Astrocyte (in vitro differentiated cells and primary cell): ENCODE data around the gene UBE2L3. TPM values are rescaled to one million over a fixed set of nuclear protein-coding genes. Genes with fewer than 3 reads are reported as not detected.

Source experiments
- DNase-seq: peaks from one replicate; pipeline ENCODE4 v3.0.0-alpha.2; 2010; ENCODE audit warnings: low read depth
- FAIRE-seq: peaks from 2 replicates; lab custom pipeline; 2011; peaks lifted over from hg19 to GRCh38; lab: Jason Lieb, UNC
- H2AFZ ChIP-seq: 2 replicates; pipeline ENCODE4 v1.6.0; 2012; ENCODE audit warnings: low read depth, low read length, inconsistent platforms
- H3K27ac ChIP-seq: 2 replicates; pipeline ENCODE4 v1.5.1; 2011; ENCODE audit warnings: low read depth, low read length, inconsistent platforms
- H3K27me3 ChIP-seq: 2 replicates; pipeline ENCODE4 v1.6.0; 2011; ENCODE audit warnings: low read length, inconsistent platforms; ENCODE audit not compliant: insufficient read depth
- H3K36me3 ChIP-seq: 2 replicates; pipeline ENCODE4 v1.5.1; 2011; ENCODE audit warnings: low read length, inconsistent platforms; ENCODE audit not compliant: insufficient read depth
- H3K4me1 ChIP-seq: 2 replicates; pipeline ENCODE4 v1.5.1; 2011; ENCODE audit warnings: low read length, inconsistent platforms; ENCODE audit not compliant: insufficient read depth
- H3K4me2 ChIP-seq: 2 replicates; pipeline ENCODE4 v1.6.0; 2012; ENCODE audit warnings: low read length, inconsistent platforms
- H3K4me3 ChIP-seq: 2 replicates; pipeline ENCODE4 v1.5.1; 2011; ENCODE audit warnings: low read depth, mild to moderate bottlenecking, low read length, inconsistent platforms; ENCODE audit not compliant: insufficient read depth
- H3K79me2 ChIP-seq: 2 replicates; pipeline ENCODE4 v1.6.0; 2012; ENCODE audit warnings: mild to moderate bottlenecking, low read length, inconsistent platforms; ENCODE audit not compliant: insufficient read depth
- H3K9ac ChIP-seq: 2 replicates; pipeline ENCODE4 v1.6.0; 2012; ENCODE audit warnings: mild to moderate bottlenecking, low read length, inconsistent platforms
- H3K9me3 ChIP-seq: 2 replicates; pipeline ENCODE4 v1.5.1; 2012; ENCODE audit warnings: low read depth, mild to moderate bottlenecking, low read length, inconsistent platforms; ENCODE audit not compliant: insufficient read depth
- H4K20me1 ChIP-seq: 2 replicates; pipeline ENCODE4 v1.6.0; 2012; ENCODE audit warnings: low read length, inconsistent platforms; ENCODE audit not compliant: insufficient read depth
- H3K27ac Mint-ChIP-seq: one replicate; pipeline ENCODE4 v1.8.0; 2021; ENCODE audit warnings: mild to moderate bottlenecking, mixed read lengths; ENCODE audit not compliant: unreplicated experiment
- H3K27me3 Mint-ChIP-seq: one replicate; pipeline ENCODE4 v1.8.0; 2021; ENCODE audit warnings: low read depth, mixed read lengths; ENCODE audit not compliant: unreplicated experiment
- H3K36me3 Mint-ChIP-seq: one replicate; pipeline ENCODE4 v1.8.0; 2021; ENCODE audit warnings: low read depth, mixed read lengths; ENCODE audit not compliant: unreplicated experiment
- H3K4me1 Mint-ChIP-seq: one replicate; pipeline ENCODE4 v1.8.0; 2021; ENCODE audit warnings: low read depth, mixed read lengths; ENCODE audit not compliant: unreplicated experiment
- H3K4me3 Mint-ChIP-seq: one replicate; pipeline ENCODE4 v1.8.0; 2021; ENCODE audit warnings: mild to moderate bottlenecking, moderate library complexity, mixed read lengths; ENCODE audit not compliant: unreplicated experiment
- H3K9me3 Mint-ChIP-seq: one replicate; pipeline ENCODE4 v1.8.0; 2021; ENCODE audit warnings: mild to moderate bottlenecking, mixed read lengths; ENCODE audit not compliant: unreplicated experiment
- CTCF ChIP-seq: IDR thresholded peaks from 2 replicates; pipeline ENCODE4 v1.5.1; 2011; ENCODE audit warnings: low read depth, mild to moderate bottlenecking, inconsistent platforms, low read length, moderate library complexity; ENCODE audit not compliant: insufficient read depth
- EZH2 ChIP-seq: IDR thresholded peaks from 2 replicates; pipeline ENCODE4 v1.6.1; 2012; ENCODE audit warnings: mild to moderate bottlenecking, low read length, inconsistent platforms; ENCODE audit not compliant: insufficient read depth
- total RNA-seq: library from RNA; stranded (reverse); gene quantifications from 2 replicates; pipeline ENCODE4 v1.2.1, GENCODE V29; 2021

UBE2L3 gene
- total RNA-seq, 1 donor from 2014 or later = 62.8 TPM

GRCh38 chr22:21646608-21647590 is 79.4 kb downstream of the UBE2L3 start:
- Mint-ChIP-seq H3K27me3 (no peaks in the 10 kb centered on the region), H3K36me3 (peaks cover 10% of the 10 kb centered on the region), H3K4me3 (peak overlapping the region; percentile 60), H3K9me3 (no peaks in the 10 kb centered on the region), H3K27ac (peak overlapping the region; percentile 62), H3K4me1 (peaks cover 3% of the 10 kb centered on the region)
- FAIRE-seq (no peak), DNase-seq (peak; percentile 32)
- Histone ChIP-seq H3K9ac (no peak overlapping the region), H3K4me2 (no peak overlapping the region), H4K20me1 (peaks cover 35% of the 10 kb centered on the region), H3K4me1 (peaks cover 21% of the 10 kb centered on the region), H3K27me3 (no peaks in the 10 kb centered on the region), H3K36me3 (peaks cover 4% of the 10 kb centered on the region), H3K79me2 (peaks cover 15% of the 10 kb centered on the region), H3K4me3 (no peak overlapping the region), H3K27ac (no peak overlapping the region), H2AFZ (no peak overlapping the region), H3K9me3 (no peaks in the 10 kb centered on the region)
- TF ChIP-seq EZH2 (no peak), CTCF (peak; percentile 90)

GRCh38 chr22:21650280-21650679 is 82.8 kb downstream of the UBE2L3 start:
- peak overlapping the region; percentile 89 for H3K4me2 ChIP-seq
- H3K4me1 Mint-ChIP-seq = peaks cover 3% of the 10 kb centered on the region
- peaks cover 22% of the 10 kb centered on the region for H4K20me1 ChIP-seq
- no peak overlapping the region for H2AFZ ChIP-seq
- no peaks in the 10 kb centered on the region for H3K27me3 Mint-ChIP-seq
- no peak for TF ChIP-seq CTCF
- TF ChIP-seq EZH2 = no peak
- peaks cover 3% of the 10 kb centered on the region for H3K36me3 Mint-ChIP-seq
- peaks cover 18% of the 10 kb centered on the region for H3K4me1 ChIP-seq
- H3K9ac ChIP-seq = no peak overlapping the region
- H3K9me3 Mint-ChIP-seq = no peaks in the 10 kb centered on the region
- FAIRE-seq (no peak), DNase-seq (no peak)
- peaks cover 8% of the 10 kb centered on the region for H3K36me3 ChIP-seq
- no peak overlapping the region for H3K27ac Mint-ChIP-seq
- H3K27me3 ChIP-seq = no peaks in the 10 kb centered on the region
- H3K4me3 Mint-ChIP-seq = peak overlapping the region; percentile 30
- no peak overlapping the region for H3K4me3 ChIP-seq
- H3K27ac ChIP-seq = no peak overlapping the region
- no peaks in the 10 kb centered on the region for H3K9me3 ChIP-seq
- peaks cover 17% of the 10 kb centered on the region for H3K79me2 ChIP-seq
